ENCODE measurements around the gene DIDO1.

GRCh38 chr20:62913043-62913630 lies 13.2 kb downstream of the DIDO1 start:
- TF ChIP-seq CTCF (conservative IDR thresholded peaks at IDR 0.05; ENCODE audit: low read depth, low read length) (no peak), RAD21 (IDR thresholded peaks at IDR 0.05; ENCODE audit: low read length) (no peak), BHLHE40 (IDR thresholded peaks at IDR 0.05; ENCODE audit: low read depth, low read length) (no peak), USF2 (IDR thresholded peaks at IDR 0.05; ENCODE audit: low read depth, low read length) (no peak), RFX5 (IDR thresholded peaks at IDR 0.05; ENCODE audit: low read depth, low read length) (no peak), POLR2A (IDR thresholded peaks at IDR 0.05; ENCODE audit: low read depth, low read length) (no peak), CHD1 (IDR thresholded peaks at IDR 0.05; ENCODE audit: low read depth, low read length) (no peak), MXI1 (IDR thresholded peaks at IDR 0.05; ENCODE audit: borderline replicate concordance, low read depth, low read length) (no peak), MAFK (IDR thresholded peaks at IDR 0.05; ENCODE audit: low read depth, low read length) (no peak), ELK1 (IDR thresholded peaks at IDR 0.05; ENCODE audit: borderline replicate concordance, low read depth, low read length) (no peak), CEBPB (IDR thresholded peaks at IDR 0.05; ENCODE audit: low read depth, low read length) (no peak), SMC3 (IDR thresholded peaks at IDR 0.05; ENCODE audit: low read depth, low read length) (no peak)

Data from IMR-90 (cell line).